Measurements from ENCODE around the gene PDZD4.

Gene PDZD4

GRCh38 chrX:153863251-153863991 is 33.1 kb upstream of the PDZD4 start:
- TF ChIP-seq, protein P1, sequence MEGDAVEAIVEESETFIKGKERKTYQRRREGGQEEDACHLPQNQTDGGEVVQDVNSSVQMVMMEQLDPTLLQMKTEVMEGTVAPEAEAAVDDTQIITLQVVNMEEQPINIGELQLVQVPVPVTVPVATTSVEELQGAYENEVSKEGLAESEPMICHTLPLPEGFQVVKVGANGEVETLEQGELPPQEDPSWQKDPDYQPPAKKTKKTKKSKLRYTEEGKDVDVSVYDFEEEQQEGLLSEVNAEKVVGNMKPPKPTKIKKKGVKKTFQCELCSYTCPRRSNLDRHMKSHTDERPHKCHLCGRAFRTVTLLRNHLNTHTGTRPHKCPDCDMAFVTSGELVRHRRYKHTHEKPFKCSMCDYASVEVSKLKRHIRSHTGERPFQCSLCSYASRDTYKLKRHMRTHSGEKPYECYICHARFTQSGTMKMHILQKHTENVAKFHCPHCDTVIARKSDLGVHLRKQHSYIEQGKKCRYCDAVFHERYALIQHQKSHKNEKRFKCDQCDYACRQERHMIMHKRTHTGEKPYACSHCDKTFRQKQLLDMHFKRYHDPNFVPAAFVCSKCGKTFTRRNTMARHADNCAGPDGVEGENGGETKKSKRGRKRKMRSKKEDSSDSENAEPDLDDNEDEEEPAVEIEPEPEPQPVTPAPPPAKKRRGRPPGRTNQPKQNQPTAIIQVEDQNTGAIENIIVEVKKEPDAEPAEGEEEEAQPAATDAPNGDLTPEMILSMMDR (IDR thresholded peaks at IDR 0.05; ENCODE audit: borderline replicate concordance, insufficient read depth, low read depth, low read length): no peak
- no peak overlapping the region for H3K4me3 ChIP-seq (ENCODE audit: low read depth, low read length)

- H3K4me3 ChIP-seq (ENCODE audit: low read depth, low read length): no peak overlapping the region
- TF ChIP-seq, protein P1 (IDR thresholded peaks at IDR 0.05; ENCODE audit: borderline replicate concordance, insufficient read depth, low read depth, low read length): no peak
These were observed 32.3 kb upstream of the PDZD4 start for GRCh38 chrX:153862369-153863250.

GRCh38 chrX:153861733-153862310 is 31.5 kb upstream of the PDZD4 start:
- TF ChIP-seq, protein P1 (IDR thresholded peaks at IDR 0.05; ENCODE audit: borderline replicate concordance, insufficient read depth, low read depth, low read length): no peak
- no peak overlapping the region for H3K4me3 ChIP-seq (ENCODE audit: low read depth, low read length)

- TF ChIP-seq, protein P1 (IDR thresholded peaks at IDR 0.05; ENCODE audit: borderline replicate concordance, insufficient read depth, low read depth, low read length): no peak
These were observed 30.8 kb upstream of the PDZD4 start for GRCh38 chrX:153861151-153861550.

GRCh38 chrX:153857348-153857903 is 27.1 kb upstream of the PDZD4 start:
- H3K4me3 ChIP-seq (ENCODE audit: low read depth, low read length): no peak overlapping the region
- TF ChIP-seq, protein P1 (IDR thresholded peaks at IDR 0.05; ENCODE audit: borderline replicate concordance, insufficient read depth, low read depth, low read length): no peak

More at GRCh38 chrX:153861151-153861550, 30.8 kb upstream of the PDZD4 start:
- no peak overlapping the region for H3K4me3 ChIP-seq (ENCODE audit: low read depth, low read length)

DNA sequence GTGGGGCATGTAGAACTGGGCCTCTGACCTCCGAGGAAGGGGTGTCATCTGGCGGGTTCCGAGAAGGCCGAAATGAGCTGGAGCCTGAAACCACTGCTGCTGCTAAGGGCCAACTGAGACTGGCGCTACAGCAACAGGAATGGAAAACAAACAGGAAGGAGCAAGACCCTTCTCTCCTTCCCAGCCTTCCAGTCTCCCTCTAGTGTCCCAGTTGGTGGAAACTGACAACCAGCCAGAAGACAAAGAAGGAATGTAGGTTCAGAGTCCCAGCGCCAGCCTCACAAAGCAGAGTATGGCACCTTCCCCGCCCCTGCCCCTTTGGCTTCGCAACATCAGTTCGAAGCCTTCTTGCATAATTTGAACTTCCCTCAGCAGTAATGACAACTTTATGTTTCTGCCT is 24.4 kb upstream of the PDZD4 start:
- H3K4me3 ChIP-seq (ENCODE audit: low read depth, low read length): no peak overlapping the region
- TF ChIP-seq, protein P1 (IDR thresholded peaks at IDR 0.05; ENCODE audit: borderline replicate concordance, insufficient read depth, low read depth, low read length): no peak

Measured in GM12875 (cell line).